Measurements from ENCODE around the gene CMTR1. TPM values are rescaled to one million over a fixed set of nuclear protein-coding genes. Genes with fewer than 3 reads are reported as not detected.

Gene CMTR1
- total RNA-seq, 1 experiment from 2014 or later, result 28.7 TPM

- ChIA-PET POLR2A (no interaction called here), RAD21 (ENCODE audit: low non-redundant PET in 1 of 2, low total read pairs in 2 of 2, uncharacterized antibody in 2 of 2, unreplicated experiment in 2 of 2) (no interaction called here), CTCF (no interaction called here)
- no peaks in the 10 kb centered on the region for H3K36me3 ChIP-seq (ENCODE audit: control insufficient read depth in 1 of 2, insufficient read depth in 2 of 2, low read length in 2 of 2)
- no TSS peak for BruUV-seq (replicated peaks)
- H3K27me3 ChIP-seq (ENCODE audit: insufficient read depth, low read length), result no peaks in the 10 kb centered on the region
- H3K9me3 ChIP-seq (ENCODE audit: control insufficient read depth in 1 of 2, insufficient read depth in 1 of 2, low read depth in 1 of 2, low read length in 2 of 2), result no peaks in the 10 kb centered on the region
- H3K4me1 ChIP-seq (ENCODE audit: control insufficient read depth in 1 of 2, insufficient read depth in 2 of 2, low read length in 2 of 2), result no peaks in the 10 kb centered on the region
- H3K4me3 ChIP-seq (replicated peaks in 1 of 2; ENCODE audit: low read depth in 1 of 2, low read length in 2 of 2), result no peak overlapping the region
- H3K9me2 ChIP-seq (ENCODE audit: insufficient read depth), result no peaks in the 10 kb centered on the region
- no peak overlapping the region for H3K9ac ChIP-seq (ENCODE audit: low read length)
- no peaks in the 10 kb centered on the region for H4K20me1 ChIP-seq (ENCODE audit: insufficient read depth)
- no peak overlapping the region for H2AFZ ChIP-seq (ENCODE audit: low read depth, low read length, poor library complexity, severe bottlenecking)
- no peaks in the 10 kb centered on the region; the same call in 1 of the 2 replicates for H3K79me2 ChIP-seq (ENCODE audit: insufficient read depth, low read length)
- peak; percentile 55 for ATAC-seq
- H3K4me2 ChIP-seq (ENCODE audit: low read length), result no peak overlapping the region
- no peak overlapping the region for H3K27ac ChIP-seq (ENCODE audit: low read depth, low read length)
- 0 out of 6 replicates have a peak, but pooled peaks of 1 of the 3 experiments have one; percentile 16 for TF ChIP-seq CTCF (IDR thresholded peaks at IDR 0.05 in 2 of 3, conservative IDR thresholded peaks at IDR 0.05 in 1 of 3; ENCODE audit: borderline replicate concordance in 1 of 3, insufficient read depth in 1 of 3, low read depth in 2 of 3, low read length in 2 of 3)
- TF ChIP-seq JUND (IDR thresholded peaks at IDR 0.05), result no peak
- no peak for TF ChIP-seq REST (IDR thresholded peaks at IDR 0.05; ENCODE audit: low read depth)
- no peak for TF ChIP-seq CBX3 (IDR thresholded peaks at IDR 0.05; ENCODE audit: low read depth)
- intact Hi-C loops (cut with micrococcal nuclease), result no loop called here
- no peak for DNase-seq (ENCODE audit: low read depth, low spot score)
Observed at GRCh38 chr6:37489697-37490336, 56.8 kb downstream of the CMTR1 start.

Measured in HCT116 (cell line).